ENCODE data around the gene RENBP.

Gene RENBP

GRCh38 chrX:153970357-153971123 lies 26.1 kb upstream of the RENBP start:
- DNase-seq: no peak

GRCh38 chrX:153969904-153970356 lies 25.5 kb upstream of the RENBP start:
- DNase-seq: no peak

- DNase-seq: no peak
Measured at GRCh38 chrX:153969125-153969903, 24.9 kb upstream of the RENBP start.

- no peak for DNase-seq
Measured at GRCh38 chrX:153968754-153969124, 24.3 kb upstream of the RENBP start.

GRCh38 chrX:153968255-153968654 lies 23.8 kb upstream of the RENBP start:
- DNase-seq: no peak

- no peak for DNase-seq
Measured at GRCh38 chrX:153967536-153968224, 23.2 kb upstream of the RENBP start.

- no peak for DNase-seq
Measured at GRCh38 chrX:153966841-153967535, 22.5 kb upstream of the RENBP start.

- no peak for DNase-seq
Measured at GRCh38 chrX:153966283-153966688, 21.8 kb upstream of the RENBP start.

- no peak for DNase-seq
Measured at GRCh38 chrX:153965406-153965805, 21.0 kb upstream of the RENBP start.

- no peak for DNase-seq
Measured at GRCh38 chrX:153964105-153964504, 19.7 kb upstream of the RENBP start.

- DNase-seq: no peak
Measured at GRCh38 chrX:153963546-153963945, 19.1 kb upstream of the RENBP start.

GRCh38 chrX:153961292-153961691 lies 16.8 kb upstream of the RENBP start:
- no peak for DNase-seq

GRCh38 chrX:153960786-153961185 lies 16.3 kb upstream of the RENBP start:
- no peak for DNase-seq

- no peak for DNase-seq
Measured at GRCh38 chrX:153960077-153960476, 15.6 kb upstream of the RENBP start.

- DNase-seq: no peak
Measured at GRCh38 chrX:153959649-153960048, 15.2 kb upstream of the RENBP start.

- DNase-seq: no peak
Measured at GRCh38 chrX:153958605-153959004, 14.2 kb upstream of the RENBP start.

- no peak for DNase-seq
Measured at GRCh38 chrX:153957224-153957623, 12.8 kb upstream of the RENBP start.

- DNase-seq: no peak
Measured at GRCh38 chrX:153956044-153956907, 11.8 kb upstream of the RENBP start.

- no peak for DNase-seq
Measured at GRCh38 chrX:153955228-153955732, 10.8 kb upstream of the RENBP start.

- no peak for DNase-seq
Measured at GRCh38 chrX:153954558-153955227, 10.2 kb upstream of the RENBP start.

- DNase-seq: no peak
Measured at GRCh38 chrX:153953892-153954557, 9.6 kb upstream of the RENBP start.
